B cell (primary cell): ENCODE measurements around the gene TBCD. TPM values are rescaled to one million over a fixed set of nuclear protein-coding genes. Genes with fewer than 3 reads are reported as not detected.

ENCODE experiments used
- ATAC-seq: fragments of 200-7000 bp; cut with Tn5 transposase; one replicate; pipeline ENCODE4 v1.10.0; 2021; ENCODE audit warnings: low read depth, mild to moderate bottlenecking, moderate number of reproducible peaks, moderate library complexity
- CTCF ChIA-PET: fragments of 350-600 bp; sonication (Branson Sonifier 250); formaldehyde crosslinking; loops from one replicate; lab custom pipeline; 2021; ENCODE audit warnings: antibody characterized with exemption, inconsistent platforms; lab: Charles Lee
- POLR2A ChIA-PET: fragments of 350-600 bp; sonication (Branson Sonifier 250); formaldehyde crosslinking; loops from one replicate; lab custom pipeline; 2021; ENCODE audit warnings: antibody characterized with exemption; lab: Charles Lee
- DNase-seq: peaks from one replicate; pipeline ENCODE4 v3.0.0; 2013
- H2AFZ ChIP-seq: 2 replicates; pipeline ENCODE4 v1.6.1; 2012; ENCODE audit warnings: mild to moderate bottlenecking, low read depth, low read length; ENCODE audit not compliant: insufficient read depth, poor library complexity, severe bottlenecking
- H3K27ac ChIP-seq, 2 donors: 1 replicate in 1 of 2; 2 replicates in 1 of 2; pipeline ENCODE4 v1.5.1; 2012 to 2013; ENCODE audit warnings: low read length in 2 of 2, mild to moderate bottlenecking in 2 of 2, moderate library complexity in 1 of 2
- H3K27me3 ChIP-seq, 4 experiments: fragments of 200-600 bp in 1 of 4; sonication (generic) in 1 of 4; replicated peaks in 1 of 4; 1 replicate in 2 of 4; 2 replicates in 2 of 4; pipeline versions ENCODE4 v1.6.1 to v1.7.0; 2013 to 2016; ENCODE audit warnings: low read length in 3 of 4, mild to moderate bottlenecking in 2 of 4, mixed read lengths in 1 of 4, moderate library complexity in 1 of 4; ENCODE audit not compliant: insufficient read depth in 4 of 4, control insufficient read depth in 3 of 4; ENCODE audit errors: control extremely low read depth in 1 of 4
- H3K36me3 ChIP-seq, 2 experiments: replicated peaks in 1 of 2; 1 replicate in 1 of 2; 2 replicates in 1 of 2; pipeline versions ENCODE4 v1.6.1 to v1.7.1; 2013; ENCODE audit warnings: low read length in 1 of 2; ENCODE audit not compliant: insufficient read depth in 2 of 2, control insufficient read depth in 1 of 2; ENCODE audit errors: control extremely low read depth in 1 of 2, extremely low read depth in 1 of 2
- H3K4me1 ChIP-seq, 2 donors: fragments of 200-600 bp in 1 of 2; sonication (generic) in 1 of 2; 1 replicate in 1 of 2; 2 replicates in 1 of 2; pipeline versions ENCODE4 v1.5.1 to v1.6.1; 2013 to 2017; ENCODE audit warnings: low read length in 2 of 2; ENCODE audit not compliant: control insufficient read depth in 2 of 2, insufficient read depth in 2 of 2
- H3K4me2 ChIP-seq: replicated peaks from 2 replicates; pipeline ENCODE3; 2012; ENCODE audit warnings: mild to moderate bottlenecking, low read depth, low read length; ENCODE audit not compliant: poor library complexity, severe bottlenecking
- H3K4me3 ChIP-seq, 5 experiments: fragments of 200-600 bp in 1 of 5; sonication (generic) in 1 of 5; 1 replicate in 3 of 5; 2 replicates in 2 of 5; pipeline versions ENCODE4 v1.5.1 to v1.7.0; 2011 to 2016; ENCODE audit warnings: low read length in 4 of 5, mild to moderate bottlenecking in 4 of 5, low read depth in 2 of 5, control low read depth in 1 of 5, moderate library complexity in 1 of 5; ENCODE audit not compliant: insufficient read depth in 1 of 5; ENCODE audit errors: control extremely low read depth in 1 of 5, extremely low read depth in 1 of 5
- H3K79me2 ChIP-seq: fragments of 200-600 bp; sonication (generic); one replicate; pipeline ENCODE4 v1.6.0; 2016; ENCODE audit warnings: low read length; ENCODE audit not compliant: control insufficient read depth, insufficient read depth
- H3K9ac ChIP-seq: fragments of 200-600 bp; sonication (generic); 2 replicates; pipeline ENCODE4 v1.6.1; 2017; ENCODE audit warnings: mild to moderate bottlenecking, low read length, moderate library complexity
- H3K9me3 ChIP-seq, 3 donors: one replicate each; pipeline versions ENCODE4 v1.6.1 to v1.7.1; 2013; ENCODE audit warnings: low read length in 2 of 3; ENCODE audit not compliant: control insufficient read depth in 2 of 3, insufficient read depth in 1 of 3; ENCODE audit errors: control extremely low read depth in 1 of 3
- H4K20me1 ChIP-seq: 2 replicates; pipeline ENCODE4 v1.6.0; 2012; ENCODE audit warnings: mild to moderate bottlenecking, low read length; ENCODE audit not compliant: insufficient read depth, control insufficient read depth, poor library complexity, severe bottlenecking
- H3K27ac Mint-ChIP-seq: one replicate; pipeline ENCODE4 v1.8.0; 2021; ENCODE audit warnings: mixed read lengths
- H3K27me3 Mint-ChIP-seq: one replicate; pipeline ENCODE4 v1.8.0; 2021; ENCODE audit warnings: mixed read lengths
- H3K4me1 Mint-ChIP-seq: one replicate; pipeline ENCODE4 v1.8.0; 2021; ENCODE audit warnings: mixed read lengths
- H3K4me3 Mint-ChIP-seq: one replicate; pipeline ENCODE4 v1.8.0; 2021; ENCODE audit warnings: mixed read lengths
- H3K9me3 Mint-ChIP-seq: one replicate; pipeline ENCODE4 v1.8.0; 2022; ENCODE audit warnings: mixed read lengths; ENCODE audit not compliant: insufficient read depth
- CTCF ChIP-seq: fragments of 200-600 bp; IDR thresholded peaks from one replicate; pipeline ENCODE4 v1.8.0; 2022; ENCODE audit warnings: antibody characterized with exemption, mild to moderate bottlenecking
- EZH2 ChIP-seq: IDR thresholded peaks from 2 replicates; pipeline ENCODE4 v1.6.1; 2012; ENCODE audit warnings: borderline replicate concordance, low read depth, mild to moderate bottlenecking, moderate library complexity, low read length; ENCODE audit not compliant: insufficient read depth, poor library complexity, severe bottlenecking
- WGBS: methylation state at CpG from one replicate; pipeline ENCODE4 v1.1.5; 2013; ENCODE audit warnings: missing lambda C conversion rate; ENCODE audit not compliant: insufficient coverage; 5-methylcytosine and 5-hydroxymethylcytosine counted together
- intact Hi-C: fragments of 100-400 bp; cut with micrococcal nuclease; formaldehyde crosslinking; loops from one replicate; pipeline ENCODE4 v1.10.0; 2022
- polyA plus RNA-seq: library from polyadenylated mRNA; depleted of rRNA; stranded (reverse); fragments of >200 nt; gene quantifications from 2 replicates; pipeline ENCODE4 v1.2.3, GENCODE V29; 2012
- total RNA-seq, 2 donors: library from RNA; stranded (reverse); fragments of 120-200 nt in 1 of 2; gene quantifications; 1 replicate in 1 of 2; 2 replicates in 1 of 2; pipeline versions ENCODE4 v1.2.3 to v1.2.4, GENCODE V29; 2013 to 2022

Gene TBCD
- total and polyA plus RNA-seq, 2 donors (not counting 1 experiment from before 2014, with no cell fraction given) = 60.8 to 101 TPM

- peaks cover 8% of the 10 kb centered on the region for H3K79me2 ChIP-seq
- WGBS = 96% methylated on average over 18 of the region's 18 CpGs
- CTCF ChIA-PET = interaction anchor here (1.2 kb wide), 1 partner anchor 9 kb away, joined by 3 read pairs; no protein-coding TSS in a partner anchor
Observed at GRCh38 chr17:82789806-82790205, 37.9 kb downstream of the TBCD start.

GRCh38 chr17:82790391-82790790 is 38.5 kb downstream of the TBCD start:
- Histone ChIP-seq H4K20me1 (peaks cover 18% of the 10 kb centered on the region), H3K27ac (no peak overlapping the region), H3K36me3 (peaks cover 0 to 6% of the 10 kb centered on the region in 2 experiments), H3K27me3 (no peaks in the 10 kb centered on the region), H3K4me1 (no peaks in the 10 kb centered on the region), H3K79me2 (peaks cover 8% of the 10 kb centered on the region), H3K4me2 (no peak overlapping the region), H3K4me3 (no peak overlapping the region), H3K9ac (no peak overlapping the region), H2AFZ (no peak overlapping the region), H3K9me3 (no peaks in the 10 kb centered on the region)
- no peak for TF ChIP-seq CTCF
- TF ChIP-seq EZH2 = no peak
- Mint-ChIP-seq H3K27me3 (no peaks in the 10 kb centered on the region), H3K27ac (no peak overlapping the region), H3K4me3 (no peak overlapping the region), H3K9me3 (no peaks in the 10 kb centered on the region), H3K4me1 (peaks cover 3% of the 10 kb centered on the region)
- DNase-seq (no peak), ATAC-seq (no peak)
- CTCF ChIA-PET = interaction anchor here (1.2 to 1.8 kb wide), 2 partner anchors 8 to 9 kb away, joined by 3 to 5 read pairs; no protein-coding TSS in a partner anchor
- POLR2A ChIA-PET = no interaction called here
- 98% methylated on average over 13 of the region's 13 CpGs for WGBS
- intact Hi-C loops = no loop called here

More at GRCh38 chr17:82789806-82790205, 37.9 kb downstream of the TBCD start:
- H4K20me1 ChIP-seq = peaks cover 19% of the 10 kb centered on the region
- no peak overlapping the region for H3K27ac ChIP-seq
- H3K4me1 ChIP-seq = no peaks in the 10 kb centered on the region
- no peak overlapping the region for H2AFZ ChIP-seq
- Mint-ChIP-seq H3K27me3 (no peaks in the 10 kb centered on the region), H3K4me3 (no peak overlapping the region), H3K27ac (no peak overlapping the region), H3K4me1 (peaks cover 3% of the 10 kb centered on the region), H3K9me3 (no peaks in the 10 kb centered on the region)
- H3K4me3 ChIP-seq = no peak overlapping the region
- ATAC-seq (no peak), DNase-seq (no peak)
- H3K36me3 ChIP-seq = peaks cover 0 to 6% of the 10 kb centered on the region in 2 experiments
- no peak overlapping the region for H3K9ac ChIP-seq
- H3K27me3 ChIP-seq = no peaks in the 10 kb centered on the region
- no peaks in the 10 kb centered on the region for H3K9me3 ChIP-seq
- TF ChIP-seq CTCF (no peak), EZH2 (no peak)
- intact Hi-C loops = no loop called here
- H3K4me2 ChIP-seq = no peak overlapping the region
- POLR2A ChIA-PET = no interaction called here
